Kidney (tissue), 14 donors: ENCODE measurements around the gene ITPR2. TPM values are rescaled to one million over a fixed set of nuclear protein-coding genes. Genes with fewer than 3 reads are reported as not detected.

Experiments used
- DNase-seq, 5 donors: peaks; one replicate each; pipeline ENCODE4 v3.0.0-alpha.2; 2013 to 2020
- FAIRE-seq: peaks from 2 replicates; lab custom pipeline; 2012; peaks lifted over from hg19 to GRCh38; lab: Jason Lieb, UNC
- H3K27ac ChIP-seq, 2 donors: one replicate each; pipeline ENCODE4 v1.7.0; 2013; ENCODE audit warnings: low read depth in 2 of 2, low read length in 2 of 2, inconsistent platforms in 1 of 2
- H3K27me3 ChIP-seq: one replicate; pipeline ENCODE4 v1.7.1; 2013; ENCODE audit warnings: low read length, inconsistent platforms; ENCODE audit not compliant: control insufficient read depth, insufficient read depth
- H3K36me3 ChIP-seq, 3 donors: one replicate each; pipeline versions ENCODE4 v1.7.0 to v1.7.1; 2013; ENCODE audit warnings: low read length in 3 of 3, control low read depth in 1 of 3, inconsistent platforms in 1 of 3; ENCODE audit not compliant: insufficient read depth in 3 of 3, control insufficient read depth in 2 of 3
- H3K4me1 ChIP-seq, 3 donors: one replicate each; pipeline versions ENCODE4 v1.7.0 to v1.7.1; 2013; ENCODE audit warnings: low read length in 3 of 3, inconsistent platforms in 1 of 3, low read depth in 1 of 3; ENCODE audit not compliant: control insufficient read depth in 2 of 3, insufficient read depth in 2 of 3
- H3K4me3 ChIP-seq, 3 donors: one replicate each; pipeline versions ENCODE4 v1.7.0 to v1.8.1; 2013; ENCODE audit warnings: low read length in 3 of 3, control low read depth in 1 of 3, inconsistent platforms in 1 of 3
- H3K9ac ChIP-seq, 3 donors: one replicate each; pipeline versions ENCODE4 v1.7.0 to v1.7.1; 2013; ENCODE audit warnings: low read length in 3 of 3, control low read depth in 1 of 3, inconsistent platforms in 1 of 3
- H3K9me3 ChIP-seq, 3 donors: one replicate each; pipeline versions ENCODE4 v1.7.0 to v1.7.1; 2013; ENCODE audit warnings: low read length in 3 of 3, control low read depth in 1 of 3, inconsistent platforms in 1 of 3; ENCODE audit not compliant: control insufficient read depth in 2 of 3, insufficient read depth in 1 of 3
- CTCF ChIP-seq: IDR thresholded peaks from 3 replicates; pipeline ENCODE4 v1.5.1; 2012; ENCODE audit warnings: mild to moderate bottlenecking, moderate library complexity, borderline replicate concordance; ENCODE audit not compliant: insufficient read depth; ENCODE audit errors: extremely low read depth
- intact Hi-C: fragments of 100-400 bp; cut with DNase I; formaldehyde crosslinking; loops from one replicate; pipeline ENCODE4 v1.11.1; 2022
- polyA plus RNA-seq: library from polyadenylated mRNA; stranded (reverse); fragments of 350-450 nt; fragmentation: Illumina TruSeq; extraction: RNeasy Lipid Tissue Mini Kit (QIAGEN cat#74804); gene quantifications from one replicate; pipeline ENCODE4 v1.2.3, GENCODE V29; 2014; ENCODE audit warnings: low read depth, low replicate concordance; ENCODE audit not compliant: insufficient read depth
- total RNA-seq: library from RNA; stranded (reverse); fragmentation: NEBNext Ultra II Directional; extraction: Animal tissue kit (Norgen Biotek cat#: 25700); gene quantifications from one replicate; pipeline ENCODE4 v1.2.1, GENCODE V29; 2021
- donor health status: control.
- donor health status: control.
- donor health status: control.
- donor health status: control.
- donor health status: control.
- donor health status: DM: yes; HTN: yes; CAD: no.
- donor health status: Normal renal cell carcinoma (clear cell type).

The ITPR2 gene
- total and polyA plus RNA-seq, 2 donors from 2014 or later = 5.7 to 56.9 TPM

GRCh38 chr12:26853303-26854030 is 20.5 kb upstream of the ITPR2 start:
- peak; percentile 92 for FAIRE-seq
- peak; percentile 54 to 78 (median 65) for DNase-seq
- H3K27me3 ChIP-seq = no peaks in the 10 kb centered on the region
- H3K9me3 ChIP-seq = no peaks in the 10 kb centered on the region
- intact Hi-C loops = no loop called here
- no peaks in the 10 kb centered on the region for H3K36me3 ChIP-seq
- no peaks in the 10 kb centered on the region for H3K4me1 ChIP-seq
- H3K27ac ChIP-seq = no peak overlapping the region
- no peak overlapping the region for H3K4me3 ChIP-seq
- no peak overlapping the region for H3K9ac ChIP-seq
- peak; percentile 91 for TF ChIP-seq CTCF

DNA sequence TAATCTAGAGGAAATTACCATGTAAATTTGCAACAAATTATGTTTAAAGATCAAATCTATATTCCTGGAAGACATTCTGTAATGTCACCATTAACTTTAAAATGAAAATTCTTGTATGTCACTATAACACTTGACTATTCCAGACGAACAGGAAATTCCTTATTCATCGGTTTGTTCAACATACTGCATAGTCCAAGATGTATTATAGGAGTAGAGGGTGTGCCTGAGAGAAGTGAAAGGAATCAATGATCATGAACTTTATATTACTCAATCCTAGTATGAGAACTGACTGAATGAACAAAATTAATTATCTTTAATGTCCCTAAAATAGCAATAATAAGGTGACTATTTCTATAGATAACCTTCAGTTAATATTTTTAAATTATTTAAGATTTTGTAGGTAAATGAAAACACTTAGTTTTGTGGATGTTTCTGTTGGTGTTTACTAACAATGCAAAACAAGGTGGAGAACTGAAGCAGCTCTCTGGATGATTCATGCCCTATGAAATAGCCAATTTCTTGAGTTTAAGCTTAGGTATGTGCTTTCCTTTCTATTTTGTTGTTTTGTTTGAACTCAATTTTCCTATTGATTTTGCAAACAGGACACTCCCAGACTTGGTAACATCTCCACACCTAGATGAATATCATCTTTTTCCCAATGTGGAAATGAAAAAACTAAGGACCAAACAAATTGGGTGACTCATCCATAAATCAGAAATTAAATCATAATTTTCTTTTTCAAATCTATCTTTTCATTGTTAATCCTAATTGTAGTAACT is 18.2 kb upstream of the ITPR2 start:
- intact Hi-C loops = no loop called here
- Histone ChIP-seq H3K4me3 (no peak overlapping the region), H3K9ac (no peak overlapping the region), H3K4me1 (no peaks in the 10 kb centered on the region), H3K9me3 (no peaks in the 10 kb centered on the region), H3K36me3 (no peaks in the 10 kb centered on the region), H3K27ac (no peak overlapping the region), H3K27me3 (no peaks in the 10 kb centered on the region)
- FAIRE-seq (peak; percentile 67), DNase-seq (no peak)
- TF ChIP-seq CTCF = no peak

- intact Hi-C loops = no loop called here
- no peak for DNase-seq
- no peak for TF ChIP-seq CTCF
- Histone ChIP-seq H3K4me1 (no peaks in the 10 kb centered on the region), H3K9ac (no peak overlapping the region), H3K27me3 (no peaks in the 10 kb centered on the region), H3K36me3 (no peaks in the 10 kb centered on the region), H3K9me3 (no peaks in the 10 kb centered on the region), H3K4me3 (no peak overlapping the region), H3K27ac (no peak overlapping the region)
- no peak for FAIRE-seq
These were observed 15.3 kb upstream of the ITPR2 start for GRCh38 chr12:26848156-26848825.
